ENCODE results near the gene GLOD5. TPM values are rescaled to one million over a fixed set of nuclear protein-coding genes. Genes with fewer than 3 reads are reported as not detected.

GLOD5 gene
- total and polyA plus RNA-seq, 9 of the 15 experiments (the other 6 are each of a cell fraction or from before 2014, with no cell fraction given) = 0.27 to 4.4 (median 2.2) TPM

GRCh38 chrX:48800574-48801279, 39.2 kb downstream of the GLOD5 start (continued):
- TF ChIP-seq ZBTB9 (CRISPR knock-in tag; IDR thresholded peaks at IDR 0.05) (peak; percentile 20; the same call in 1 of the 2 replicates), NCOA2 (IDR thresholded peaks at IDR 0.05; ENCODE audit: partially characterized antibody in 2 of 2) (no peak), GATAD2A (IDR thresholded peaks at IDR 0.05) (peak; percentile 61), DLX4 (CRISPR knock-in tag; IDR thresholded peaks at IDR 0.05) (no peak), ZNF77 (CRISPR knock-in tag; IDR thresholded peaks at IDR 0.05) (no peak), ZNF239 (CRISPR knock-in tag; IDR thresholded peaks at IDR 0.05) (0 out of 2 replicates have a peak, but pooled peaks have one; percentile 26), ID3 (CRISPR knock-in tag; IDR thresholded peaks at IDR 0.05) (no peak), ID3 (tag; IDR thresholded peaks at IDR 0.05) (peak; percentile 100), ZNF3 (CRISPR knock-in tag; IDR thresholded peaks at IDR 0.05) (no peak), ETV6 (IDR thresholded peaks at IDR 0.05; ENCODE audit: borderline replicate concordance in 1 of 2, low read depth in 2 of 2, low read length in 1 of 2) (peak in 1 of 2 experiments; percentile 78; a peak in 1 of 4 replicates), ETV6 (CRISPR knock-in tag; IDR thresholded peaks at IDR 0.05; ENCODE audit: borderline replicate concordance) (no peak), ZNF277 (CRISPR knock-in tag; IDR thresholded peaks at IDR 0.05; ENCODE audit: borderline replicate concordance) (no peak), ZBTB33 (CRISPR knock-in tag; IDR thresholded peaks at IDR 0.05) (peak; percentile 64), PHF20 (IDR thresholded peaks at IDR 0.05; ENCODE audit: partially characterized antibody) (no peak)
